ENCODE results near the gene NAA16. TPM values are rescaled to one million over a fixed set of nuclear protein-coding genes. Genes with fewer than 3 reads are reported as not detected.

The NAA16 gene
- total RNA-seq, 1 experiment from 2014 or later, result 27.2 TPM

GRCh38 chr13:41345165-41345913 lies 34.3 kb downstream of the NAA16 start:
- CTCF ChIA-PET, result no interaction called here
- intact Hi-C loops (cut with micrococcal nuclease; ENCODE audit: unreplicated experiment), result no loop called here
- POLR2A ChIA-PET (ENCODE audit: low non-redundant PET), result no interaction called here
- no peak overlapping the region for H3K4me3 ChIP-seq (ENCODE audit: low read depth, low read length, poor library complexity, severe bottlenecking)
- no TSS peak for BruUV-seq (replicated peaks)
- H3K27me3 ChIP-seq (replicated peaks; ENCODE audit: insufficient read depth, low read depth, low read length, poor library complexity), result no peaks in the 10 kb centered on the region
- DNase-seq (ENCODE audit: low spot score), result no peak
- H3K27ac ChIP-seq (ENCODE audit: low read depth, low read length, poor library complexity, severe bottlenecking), result no peak overlapping the region
- H3K4me1 ChIP-seq (ENCODE audit: insufficient read depth, low read length, poor library complexity, severe bottlenecking), result no peaks in the 10 kb centered on the region
- no peaks in the 10 kb centered on the region for H3K9me3 ChIP-seq (ENCODE audit: low read depth, low read length, poor library complexity, severe bottlenecking)
- TF ChIP-seq, protein P1, sequence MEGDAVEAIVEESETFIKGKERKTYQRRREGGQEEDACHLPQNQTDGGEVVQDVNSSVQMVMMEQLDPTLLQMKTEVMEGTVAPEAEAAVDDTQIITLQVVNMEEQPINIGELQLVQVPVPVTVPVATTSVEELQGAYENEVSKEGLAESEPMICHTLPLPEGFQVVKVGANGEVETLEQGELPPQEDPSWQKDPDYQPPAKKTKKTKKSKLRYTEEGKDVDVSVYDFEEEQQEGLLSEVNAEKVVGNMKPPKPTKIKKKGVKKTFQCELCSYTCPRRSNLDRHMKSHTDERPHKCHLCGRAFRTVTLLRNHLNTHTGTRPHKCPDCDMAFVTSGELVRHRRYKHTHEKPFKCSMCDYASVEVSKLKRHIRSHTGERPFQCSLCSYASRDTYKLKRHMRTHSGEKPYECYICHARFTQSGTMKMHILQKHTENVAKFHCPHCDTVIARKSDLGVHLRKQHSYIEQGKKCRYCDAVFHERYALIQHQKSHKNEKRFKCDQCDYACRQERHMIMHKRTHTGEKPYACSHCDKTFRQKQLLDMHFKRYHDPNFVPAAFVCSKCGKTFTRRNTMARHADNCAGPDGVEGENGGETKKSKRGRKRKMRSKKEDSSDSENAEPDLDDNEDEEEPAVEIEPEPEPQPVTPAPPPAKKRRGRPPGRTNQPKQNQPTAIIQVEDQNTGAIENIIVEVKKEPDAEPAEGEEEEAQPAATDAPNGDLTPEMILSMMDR (conservative IDR thresholded peaks at IDR 0.05; ENCODE audit: low read depth, low read length), result no peak
- no peak for TF ChIP-seq EZH2 (IDR thresholded peaks at IDR 0.05; ENCODE audit: borderline replicate concordance, low read depth, low read length, poor library complexity, severe bottlenecking)
- H3K36me3 ChIP-seq (ENCODE audit: insufficient read depth, low read length, poor library complexity, severe bottlenecking), result peaks cover 10% of the 10 kb centered on the region

- intact Hi-C loops (cut with micrococcal nuclease; ENCODE audit: unreplicated experiment), result no loop called here
- TF ChIP-seq EZH2 (IDR thresholded peaks at IDR 0.05; ENCODE audit: borderline replicate concordance, low read depth, low read length, poor library complexity, severe bottlenecking), result no peak
- TF ChIP-seq, protein P1 (conservative IDR thresholded peaks at IDR 0.05; ENCODE audit: low read depth, low read length), result no peak
- DNase-seq (ENCODE audit: low spot score), result no peak
- no peaks in the 10 kb centered on the region for H3K9me3 ChIP-seq (ENCODE audit: low read depth, low read length, poor library complexity, severe bottlenecking)
- CTCF ChIA-PET, result no interaction called here
- H3K27ac ChIP-seq (ENCODE audit: low read depth, low read length, poor library complexity, severe bottlenecking), result no peak overlapping the region
- H3K4me1 ChIP-seq (ENCODE audit: insufficient read depth, low read length, poor library complexity, severe bottlenecking), result no peaks in the 10 kb centered on the region
- BruUV-seq (replicated peaks), result no TSS peak
- POLR2A ChIA-PET (ENCODE audit: low non-redundant PET), result no interaction called here
- H3K27me3 ChIP-seq (replicated peaks; ENCODE audit: insufficient read depth, low read depth, low read length, poor library complexity), result no peaks in the 10 kb centered on the region
- H3K4me3 ChIP-seq (ENCODE audit: low read depth, low read length, poor library complexity, severe bottlenecking), result no peak overlapping the region
- H3K36me3 ChIP-seq (ENCODE audit: insufficient read depth, low read length, poor library complexity, severe bottlenecking), result peaks cover 10% of the 10 kb centered on the region
Measured at GRCh38 chr13:41345914-41346589, 35.0 kb downstream of the NAA16 start.

DNA sequence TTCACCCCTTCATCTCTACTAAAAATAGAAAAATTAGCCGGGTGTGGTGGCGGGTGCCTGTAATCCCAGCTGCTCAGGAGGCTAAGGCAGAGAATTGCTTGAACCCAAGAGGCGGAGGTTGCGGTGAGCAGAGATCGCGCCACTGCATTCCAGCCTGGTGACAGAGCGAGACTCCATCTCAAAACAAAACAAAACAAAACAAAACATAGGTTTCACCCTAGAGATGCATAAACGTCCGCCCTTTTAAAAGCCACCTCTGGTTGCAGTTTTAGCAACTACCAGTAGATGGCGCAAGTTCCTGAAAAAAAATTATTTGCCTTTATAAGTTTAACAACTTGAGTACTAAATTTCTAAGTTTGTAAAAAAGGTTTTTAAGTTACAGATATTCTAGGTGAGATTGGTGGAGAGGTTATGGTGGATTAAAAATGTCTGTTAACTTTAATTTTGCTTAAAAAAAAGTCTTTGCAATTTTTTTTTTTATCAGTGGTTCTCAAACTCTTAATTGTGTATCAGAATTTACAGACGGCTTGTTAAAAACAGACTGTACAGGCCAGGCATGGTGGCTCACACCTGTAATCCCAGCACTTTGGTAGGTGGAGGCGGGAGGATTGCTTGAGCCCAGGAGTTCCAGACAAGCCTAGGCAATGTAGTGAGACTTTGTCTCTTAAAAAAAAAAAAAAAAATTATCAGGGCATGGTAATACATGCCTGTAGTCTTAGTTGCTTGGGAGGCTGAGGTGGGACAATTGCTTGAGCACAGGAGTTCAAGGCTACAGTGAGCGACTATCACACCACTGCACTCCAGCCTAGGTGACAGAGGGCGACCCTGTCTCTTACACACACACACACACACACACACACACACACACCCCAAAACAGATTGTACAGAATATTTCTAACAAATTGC lies 42.1 kb downstream of the NAA16 start:
- Histone ChIP-seq H3K4me1 (ENCODE audit: insufficient read depth, low read length, poor library complexity, severe bottlenecking) (no peaks in the 10 kb centered on the region), H3K27me3 (replicated peaks; ENCODE audit: insufficient read depth, low read depth, low read length, poor library complexity) (no peaks in the 10 kb centered on the region), H3K4me3 (ENCODE audit: low read depth, low read length, poor library complexity, severe bottlenecking) (no peak overlapping the region), H3K9me3 (ENCODE audit: low read depth, low read length, poor library complexity, severe bottlenecking) (no peaks in the 10 kb centered on the region), H3K36me3 (ENCODE audit: insufficient read depth, low read length, poor library complexity, severe bottlenecking) (peaks cover 2% of the 10 kb centered on the region), H3K27ac (ENCODE audit: low read depth, low read length, poor library complexity, severe bottlenecking) (no peak overlapping the region)
- BruUV-seq (replicated peaks), result no TSS peak
- ChIA-PET CTCF (no interaction called here), POLR2A (ENCODE audit: low non-redundant PET) (no interaction called here)
- DNase-seq (ENCODE audit: low spot score), result peak; percentile 56
- intact Hi-C loops (cut with micrococcal nuclease; ENCODE audit: unreplicated experiment), result loop anchor here (10.0 kb wide), 1 partner anchor 302 kb away; no protein-coding TSS in a partner anchor
- no peak for TF ChIP-seq EZH2 (IDR thresholded peaks at IDR 0.05; ENCODE audit: borderline replicate concordance, low read depth, low read length, poor library complexity, severe bottlenecking)
- TF ChIP-seq, protein P1 (conservative IDR thresholded peaks at IDR 0.05; ENCODE audit: low read depth, low read length), result peak; percentile 83
